GM19035 (cell line): ENCODE results near the gene PLEKHB2.
"Not testable (repeated sequence)": the region's sequence is repeated elsewhere in the genome, so short reads cannot be mapped to it uniquely, and the experiment has no call there.

Experiments
- ATAC-seq: cut with Tn5 transposase; IDR thresholded peaks from one replicate; pipeline ENCODE4 v1.9.1; 2021; ENCODE audit not compliant: unreplicated experiment

The PLEKHB2 gene

GRCh38 chr2:131142849-131143248 lies 37.7 kb downstream of the PLEKHB2 start:
- ATAC-seq: no peak

- no peak for ATAC-seq
Observed at GRCh38 chr2:131143803-131144202, 38.7 kb downstream of the PLEKHB2 start.

GRCh38 chr2:131145040-131145439 lies 39.9 kb downstream of the PLEKHB2 start:
- no peak for ATAC-seq

GRCh38 chr2:131146231-131146630 lies 41.1 kb downstream of the PLEKHB2 start:
- no peak for ATAC-seq

- no peak for ATAC-seq
Observed at GRCh38 chr2:131146749-131147148, 41.6 kb downstream of the PLEKHB2 start.

- ATAC-seq: no peak
Observed at GRCh38 chr2:131148426-131148825, 43.3 kb downstream of the PLEKHB2 start.

GRCh38 chr2:131150109-131150508 lies 45.0 kb downstream of the PLEKHB2 start:
- ATAC-seq: not testable (repeated sequence)

- ATAC-seq: no peak
Observed at GRCh38 chr2:131151398-131151797, 46.3 kb downstream of the PLEKHB2 start.

- ATAC-seq: no peak
Observed at GRCh38 chr2:131152074-131152473, 46.9 kb downstream of the PLEKHB2 start.

GRCh38 chr2:131153529-131153928 lies 48.4 kb downstream of the PLEKHB2 start:
- no peak for ATAC-seq

- peak; percentile 89 for ATAC-seq
Observed at GRCh38 chr2:131154071-131154531, 49.0 kb downstream of the PLEKHB2 start.

- ATAC-seq: no peak
Observed at GRCh38 chr2:131154647-131155046, 49.5 kb downstream of the PLEKHB2 start.

- no peak for ATAC-seq
Observed at GRCh38 chr2:131155208-131155855, 50.2 kb downstream of the PLEKHB2 start.

GRCh38 chr2:131156452-131157149 lies 51.5 kb downstream of the PLEKHB2 start:
- no peak for ATAC-seq

- not testable (repeated sequence) for ATAC-seq
Observed at GRCh38 chr2:131165562-131165961, 60.4 kb downstream of the PLEKHB2 start.

- no peak for ATAC-seq
Observed at GRCh38 chr2:131168538-131168937, 63.4 kb downstream of the PLEKHB2 start.

- not testable (repeated sequence) for ATAC-seq
Observed at GRCh38 chr2:131178050-131178449, 72.9 kb downstream of the PLEKHB2 start.

- ATAC-seq: not testable (repeated sequence)
Observed at GRCh38 chr2:131178721-131179418, 73.7 kb downstream of the PLEKHB2 start.

- not testable (repeated sequence) for ATAC-seq
Observed at GRCh38 chr2:131181451-131181850, 76.3 kb downstream of the PLEKHB2 start.

GRCh38 chr2:131193421-131193820 lies 88.3 kb downstream of the PLEKHB2 start:
- not testable (repeated sequence) for ATAC-seq

- not testable (repeated sequence) for ATAC-seq
Observed at GRCh38 chr2:131196186-131196585, 91.0 kb downstream of the PLEKHB2 start.
